ENCODE measurements around the gene PRKAR1B.
"Not testable (repeated sequence)": the region's sequence is repeated elsewhere in the genome, so short reads cannot be mapped to it uniquely, and the experiment has no call there.

The PRKAR1B gene

DNA sequence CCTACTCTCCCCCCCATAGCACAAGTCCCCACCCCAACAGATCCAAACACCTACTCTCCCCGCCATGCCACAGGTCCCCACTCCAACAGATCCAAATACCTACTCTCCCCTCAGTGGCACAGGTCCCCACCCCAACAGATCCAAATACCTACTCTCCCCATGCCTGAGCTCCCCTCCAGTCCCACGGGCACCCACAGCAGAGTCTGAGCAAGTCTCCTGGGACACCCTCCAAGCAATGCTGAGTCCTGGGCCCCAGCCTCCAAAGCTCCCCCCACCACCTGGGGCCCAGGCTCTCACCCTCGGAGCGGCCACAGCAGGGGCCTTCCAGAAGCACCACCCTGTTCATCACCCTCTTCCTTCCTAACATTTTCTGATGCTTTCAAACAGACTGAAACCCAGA is 64.5 kb downstream of the PRKAR1B start:
- ChIA-PET POLR2A (ENCODE audit: low non-redundant PET) (no interaction called here), CTCF (interaction anchor here (0.5 kb wide), 1 partner anchor 19 kb away, joined by 3 read pairs; no protein-coding TSS in a partner anchor)
- H3K27ac ChIP-seq: no peak overlapping the region
- DNase-seq (ENCODE audit: low spot score): no peak
- TF ChIP-seq CTCF (conservative IDR thresholded peaks at IDR 0.05; ENCODE audit: low read depth): no peak

DNA sequence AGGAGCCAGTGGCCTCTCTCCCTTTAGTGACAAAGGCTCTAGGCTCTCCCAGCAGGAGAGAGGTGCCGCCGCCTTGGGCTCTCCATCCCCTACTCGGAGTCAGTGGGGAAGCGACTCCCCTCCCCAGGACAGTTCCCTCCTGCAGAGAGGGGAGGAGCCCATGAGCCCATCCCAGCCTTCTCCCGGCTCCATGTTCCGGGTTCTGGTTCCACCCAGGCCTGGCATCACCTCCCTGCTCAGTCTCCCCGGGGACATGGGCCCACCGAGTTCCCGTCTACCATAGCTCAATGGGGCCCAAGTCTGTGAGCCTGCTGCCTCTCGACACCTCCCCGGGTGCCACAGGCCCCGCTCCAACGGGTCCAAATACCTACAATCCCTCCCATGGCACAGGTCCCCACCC is 67.1 kb downstream of the PRKAR1B start:
- no peak overlapping the region for H3K27ac ChIP-seq
- DNase-seq (ENCODE audit: low spot score): no peak
- TF ChIP-seq CTCF (conservative IDR thresholded peaks at IDR 0.05; ENCODE audit: low read depth): no peak
- ChIA-PET POLR2A (ENCODE audit: low non-redundant PET) (no interaction called here), CTCF (no interaction called here)

DNA sequence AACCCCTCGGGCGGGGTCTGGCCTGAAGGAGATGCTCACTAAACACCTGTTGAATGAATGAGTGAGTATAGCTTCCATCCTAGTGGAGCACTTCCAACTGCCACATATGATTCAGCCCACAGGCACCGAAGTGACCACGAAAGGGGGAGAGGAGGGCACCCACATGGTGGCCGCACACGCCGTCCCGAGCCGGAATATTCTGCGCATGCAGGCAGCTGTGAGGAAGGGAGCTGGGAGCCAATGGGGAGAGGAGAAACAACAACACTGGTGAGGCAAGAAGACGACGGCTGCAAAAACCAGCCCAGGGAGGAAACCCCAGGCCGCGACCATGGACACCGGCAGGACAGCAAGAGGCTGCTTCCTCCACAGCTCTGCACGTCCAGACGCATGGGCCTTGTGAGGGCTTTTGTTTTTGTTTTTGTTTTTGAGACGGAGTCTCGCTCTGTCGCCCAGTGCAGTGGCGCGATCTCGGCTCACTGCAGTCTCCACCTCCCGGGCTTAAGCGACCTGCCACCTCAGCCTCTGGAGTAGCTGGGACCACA is 67.7 kb downstream of the PRKAR1B start:
- POLR2A ChIA-PET (ENCODE audit: low non-redundant PET): no interaction called here
- no peak for TF ChIP-seq CTCF (conservative IDR thresholded peaks at IDR 0.05; ENCODE audit: low read depth)
- CTCF ChIA-PET: interaction anchor here (0.6 kb wide), 1 partner anchor 203 kb away, joined by 3 read pairs; no protein-coding TSS in a partner anchor

DNA sequence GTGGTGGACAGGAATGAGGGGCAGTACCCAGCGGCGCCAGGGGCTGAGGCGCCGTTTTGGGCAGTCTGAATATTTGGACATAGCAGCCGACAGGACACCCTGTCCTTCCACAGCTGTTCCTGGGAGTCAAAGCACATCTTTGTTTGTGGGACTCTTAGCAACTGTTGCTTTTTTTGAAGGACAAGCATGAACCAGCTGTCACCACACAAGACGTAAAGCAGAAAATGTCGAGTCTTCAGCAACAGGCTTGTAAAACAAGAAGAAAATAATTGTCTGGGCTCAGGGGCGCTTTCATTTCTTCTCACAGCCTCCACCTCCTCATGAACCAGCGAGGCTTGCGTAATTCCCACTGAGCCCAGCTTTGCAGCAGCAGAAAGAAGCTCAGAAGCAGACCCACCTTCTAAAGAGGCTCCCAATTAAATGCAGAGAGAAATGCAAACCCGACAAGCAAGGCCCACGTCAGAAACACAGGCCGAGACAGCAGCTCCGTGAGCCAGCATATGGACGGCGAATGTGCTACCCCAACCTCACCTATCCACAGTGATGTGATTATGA is 69.4 kb downstream of the PRKAR1B start:
- POLR2A ChIA-PET (ENCODE audit: low non-redundant PET): no interaction called here
- no peak overlapping the region for H3K27ac ChIP-seq
- CTCF ChIA-PET: no interaction called here
- DNase-seq (ENCODE audit: low spot score): no peak
- TF ChIP-seq CTCF (conservative IDR thresholded peaks at IDR 0.05; ENCODE audit: low read depth): no peak

More for the DNA sequence above, 67.7 kb downstream of the PRKAR1B start:
- DNase-seq (ENCODE audit: low spot score): no peak
- no peak overlapping the region for H3K27ac ChIP-seq

- CTCF ChIA-PET; POLR2A ChIA-PET (ENCODE audit: low non-redundant PET); DNase-seq (ENCODE audit: low spot score); H3K27ac ChIP-seq: not testable (repeated sequence)
Observed at GRCh38 chr7:657010-657409, 70.1 kb downstream of the PRKAR1B start.

- ChIA-PET CTCF (no interaction called here), POLR2A (ENCODE audit: low non-redundant PET) (no interaction called here)
- no peak overlapping the region for H3K27ac ChIP-seq
- TF ChIP-seq CTCF (conservative IDR thresholded peaks at IDR 0.05; ENCODE audit: low read depth): no peak
- no peak for DNase-seq (ENCODE audit: low spot score)
Observed at GRCh38 chr7:655758-656157, 71.3 kb downstream of the PRKAR1B start.

DNA sequence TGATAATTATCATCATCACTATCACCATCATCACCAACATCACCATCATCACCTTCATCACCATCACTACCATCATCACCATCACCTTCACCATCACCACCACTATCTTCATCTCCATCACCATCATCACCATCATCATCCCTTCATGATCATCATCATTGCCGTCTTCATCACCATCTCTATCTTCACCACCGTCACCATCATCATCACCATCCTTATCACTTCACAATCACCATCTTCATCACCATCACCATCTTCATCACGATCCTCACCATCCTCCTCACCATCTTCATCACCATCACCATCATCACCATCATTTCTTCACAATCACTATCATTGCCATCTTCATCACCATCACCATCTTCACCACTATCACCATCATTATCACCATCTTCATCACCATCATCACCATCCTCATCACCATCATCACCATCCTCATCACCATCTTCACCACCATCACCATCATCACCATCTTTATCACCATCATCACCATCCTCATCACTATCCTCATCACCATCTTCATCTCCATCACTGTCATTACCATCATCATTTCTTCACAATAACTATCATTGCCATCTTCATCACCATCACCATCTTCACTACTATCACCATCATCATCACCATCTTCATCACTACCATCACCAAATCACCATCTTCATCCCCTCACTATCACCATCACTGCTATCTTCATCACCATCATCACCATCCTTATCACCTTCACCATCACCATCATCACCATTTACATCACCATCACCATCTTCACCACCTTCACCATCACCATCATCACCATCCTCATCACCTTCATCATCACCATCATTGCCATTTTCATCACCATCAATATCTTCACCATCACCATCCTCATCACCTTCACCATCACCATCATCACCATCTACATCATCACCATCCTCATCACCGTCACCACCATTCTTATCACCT is 73.0 kb downstream of the PRKAR1B start:
- CTCF ChIA-PET: no interaction called here

More for the DNA sequence above, 73.0 kb downstream of the PRKAR1B start:
- POLR2A ChIA-PET (ENCODE audit: low non-redundant PET): no interaction called here
- no peak overlapping the region for H3K27ac ChIP-seq
- DNase-seq (ENCODE audit: low spot score): no peak
- TF ChIP-seq CTCF (conservative IDR thresholded peaks at IDR 0.05; ENCODE audit: low read depth): no peak

All from RWPE1 (cell line).